ENCODE results near the gene FGG.

Gene FGG

DNA sequence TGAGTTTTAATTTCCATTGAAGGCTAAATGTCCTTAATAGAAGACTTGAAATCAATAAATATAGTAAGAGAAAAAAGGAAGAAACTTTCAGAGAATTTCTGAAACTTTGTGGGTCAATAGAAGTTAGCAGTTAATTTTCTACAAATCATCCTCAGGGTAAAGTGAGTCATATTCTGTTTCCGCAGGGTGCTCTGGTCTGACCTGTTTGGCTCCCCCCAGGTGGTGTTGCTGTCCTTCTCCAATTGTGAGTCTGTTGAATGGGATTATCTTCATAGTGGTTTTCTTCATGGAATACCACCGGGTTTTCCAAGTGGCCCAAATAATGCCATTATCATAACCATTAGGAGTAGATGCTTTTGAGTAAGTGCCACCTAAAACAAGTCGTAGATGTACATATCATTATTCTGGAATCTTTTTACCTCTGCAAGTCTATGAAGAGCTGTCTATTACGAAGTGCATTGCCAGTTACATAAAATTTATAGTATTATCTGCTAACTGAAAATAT, 7.7 kb downstream of the FGG start:
- no peak for TF ChIP-seq ZBTB7A (IDR thresholded peaks at IDR 0.05; ENCODE audit: low read depth)
- TF ChIP-seq, protein P1, sequence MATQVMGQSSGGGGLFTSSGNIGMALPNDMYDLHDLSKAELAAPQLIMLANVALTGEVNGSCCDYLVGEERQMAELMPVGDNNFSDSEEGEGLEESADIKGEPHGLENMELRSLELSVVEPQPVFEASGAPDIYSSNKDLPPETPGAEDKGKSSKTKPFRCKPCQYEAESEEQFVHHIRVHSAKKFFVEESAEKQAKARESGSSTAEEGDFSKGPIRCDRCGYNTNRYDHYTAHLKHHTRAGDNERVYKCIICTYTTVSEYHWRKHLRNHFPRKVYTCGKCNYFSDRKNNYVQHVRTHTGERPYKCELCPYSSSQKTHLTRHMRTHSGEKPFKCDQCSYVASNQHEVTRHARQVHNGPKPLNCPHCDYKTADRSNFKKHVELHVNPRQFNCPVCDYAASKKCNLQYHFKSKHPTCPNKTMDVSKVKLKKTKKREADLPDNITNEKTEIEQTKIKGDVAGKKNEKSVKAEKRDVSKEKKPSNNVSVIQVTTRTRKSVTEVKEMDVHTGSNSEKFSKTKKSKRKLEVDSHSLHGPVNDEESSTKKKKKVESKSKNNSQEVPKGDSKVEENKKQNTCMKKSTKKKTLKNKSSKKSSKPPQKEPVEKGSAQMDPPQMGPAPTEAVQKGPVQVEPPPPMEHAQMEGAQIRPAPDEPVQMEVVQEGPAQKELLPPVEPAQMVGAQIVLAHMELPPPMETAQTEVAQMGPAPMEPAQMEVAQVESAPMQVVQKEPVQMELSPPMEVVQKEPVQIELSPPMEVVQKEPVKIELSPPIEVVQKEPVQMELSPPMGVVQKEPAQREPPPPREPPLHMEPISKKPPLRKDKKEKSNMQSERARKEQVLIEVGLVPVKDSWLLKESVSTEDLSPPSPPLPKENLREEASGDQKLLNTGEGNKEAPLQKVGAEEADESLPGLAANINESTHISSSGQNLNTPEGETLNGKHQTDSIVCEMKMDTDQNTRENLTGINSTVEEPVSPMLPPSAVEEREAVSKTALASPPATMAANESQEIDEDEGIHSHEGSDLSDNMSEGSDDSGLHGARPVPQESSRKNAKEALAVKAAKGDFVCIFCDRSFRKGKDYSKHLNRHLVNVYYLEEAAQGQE (IDR thresholded peaks at IDR 0.05; ENCODE audit: low read depth): no peak
- no peak for TF ChIP-seq TCF12 (IDR thresholded peaks at IDR 0.05; ENCODE audit: low read depth)
- TF ChIP-seq, protein P2, sequence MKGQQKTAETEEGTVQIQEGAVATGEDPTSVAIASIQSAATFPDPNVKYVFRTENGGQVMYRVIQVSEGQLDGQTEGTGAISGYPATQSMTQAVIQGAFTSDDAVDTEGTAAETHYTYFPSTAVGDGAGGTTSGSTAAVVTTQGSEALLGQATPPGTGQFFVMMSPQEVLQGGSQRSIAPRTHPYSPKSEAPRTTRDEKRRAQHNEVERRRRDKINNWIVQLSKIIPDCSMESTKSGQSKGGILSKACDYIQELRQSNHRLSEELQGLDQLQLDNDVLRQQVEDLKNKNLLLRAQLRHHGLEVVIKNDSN (IDR thresholded peaks at IDR 0.05): no peak
- TF ChIP-seq YY1 (IDR thresholded peaks at IDR 0.05; ENCODE audit: low read depth): no peak
- TF ChIP-seq TEAD4 (IDR thresholded peaks at IDR 0.05): no peak
- TF ChIP-seq CREB1 (IDR thresholded peaks at IDR 0.05; ENCODE audit: low read depth): no peak
- TF ChIP-seq, protein P3, sequence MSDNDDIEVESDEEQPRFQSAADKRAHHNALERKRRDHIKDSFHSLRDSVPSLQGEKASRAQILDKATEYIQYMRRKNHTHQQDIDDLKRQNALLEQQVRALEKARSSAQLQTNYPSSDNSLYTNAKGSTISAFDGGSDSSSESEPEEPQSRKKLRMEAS (IDR thresholded peaks at IDR 0.05): no peak
- TF ChIP-seq CEBPB (IDR thresholded peaks at IDR 0.05): no peak
- TF ChIP-seq EP300 (IDR thresholded peaks at IDR 0.05; ENCODE audit: borderline replicate concordance): no peak
- no peak for TF ChIP-seq EGR1 (IDR thresholded peaks at IDR 0.05)
- TF ChIP-seq FOXM1 (IDR thresholded peaks at IDR 0.05; ENCODE audit: borderline replicate concordance, low read depth): no peak
- TF ChIP-seq TAF1 (IDR thresholded peaks at IDR 0.05; ENCODE audit: low read depth): no peak
- no peak for TF ChIP-seq RAD21 (IDR thresholded peaks at IDR 0.05; ENCODE audit: low read depth)
- no peak for TF ChIP-seq NFIC (IDR thresholded peaks at IDR 0.05)

DNA sequence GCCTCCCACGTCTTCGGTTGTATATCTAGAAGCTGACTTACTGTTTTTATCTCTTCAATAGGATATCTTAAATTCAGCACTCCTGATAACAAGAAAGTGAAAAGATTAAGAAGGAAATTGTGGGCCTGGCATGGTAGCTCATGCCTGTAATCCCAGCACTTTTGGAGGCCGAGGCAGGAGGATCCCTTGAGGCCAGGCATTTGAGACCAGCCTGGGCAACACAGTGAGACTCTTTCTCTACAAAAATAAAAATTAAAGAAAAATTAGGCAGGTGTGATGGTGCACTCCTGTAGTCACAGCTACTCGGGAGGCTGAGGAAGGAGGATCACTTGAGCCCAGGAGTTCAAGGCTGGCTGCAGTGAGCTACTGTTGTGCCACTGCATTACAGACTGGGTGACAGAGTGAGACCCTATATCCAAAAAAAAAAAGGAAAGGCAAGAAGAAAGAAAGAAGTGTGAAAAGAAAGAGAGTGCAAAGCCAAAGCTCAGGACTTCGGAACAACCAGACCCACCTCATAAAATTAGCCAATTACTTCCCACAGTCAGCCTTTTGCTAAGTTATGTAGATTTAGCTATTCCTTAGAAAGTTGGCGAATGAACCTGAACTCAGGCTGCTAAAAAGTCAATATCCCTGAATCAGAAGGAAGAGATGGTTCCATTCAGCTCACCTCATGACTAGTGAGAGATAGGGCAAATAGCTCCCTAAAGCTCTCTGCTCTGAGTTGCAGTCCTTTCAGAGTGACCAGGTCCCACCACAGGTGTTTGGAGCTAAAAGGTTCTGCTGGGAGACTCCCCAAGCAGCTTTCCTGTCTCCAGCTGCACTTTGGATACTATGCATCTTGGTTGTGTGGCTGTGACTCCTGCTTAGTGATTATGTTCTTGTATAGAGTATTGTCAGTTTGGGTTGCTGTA, 9.2 kb downstream of the FGG start:
- no peak for TF ChIP-seq EGR1 (IDR thresholded peaks at IDR 0.05)
- TF ChIP-seq, protein P3 (IDR thresholded peaks at IDR 0.05): no peak
- no peak for TF ChIP-seq FOXM1 (IDR thresholded peaks at IDR 0.05; ENCODE audit: borderline replicate concordance, low read depth)
- no peak for TF ChIP-seq TCF12 (IDR thresholded peaks at IDR 0.05; ENCODE audit: low read depth)
- no peak for TF ChIP-seq CREB1 (IDR thresholded peaks at IDR 0.05; ENCODE audit: low read depth)
- no peak for TF ChIP-seq EP300 (IDR thresholded peaks at IDR 0.05; ENCODE audit: borderline replicate concordance)
- no peak for TF ChIP-seq YY1 (IDR thresholded peaks at IDR 0.05; ENCODE audit: low read depth)
- no peak for TF ChIP-seq TEAD4 (IDR thresholded peaks at IDR 0.05)
- no peak for TF ChIP-seq RAD21 (IDR thresholded peaks at IDR 0.05; ENCODE audit: low read depth)
- TF ChIP-seq NFIC (IDR thresholded peaks at IDR 0.05): no peak
- TF ChIP-seq, protein P1 (IDR thresholded peaks at IDR 0.05; ENCODE audit: low read depth): no peak
- no peak for TF ChIP-seq CEBPB (IDR thresholded peaks at IDR 0.05)
- no peak for TF ChIP-seq TAF1 (IDR thresholded peaks at IDR 0.05; ENCODE audit: low read depth)
- TF ChIP-seq ZBTB7A (IDR thresholded peaks at IDR 0.05; ENCODE audit: low read depth): no peak

DNA sequence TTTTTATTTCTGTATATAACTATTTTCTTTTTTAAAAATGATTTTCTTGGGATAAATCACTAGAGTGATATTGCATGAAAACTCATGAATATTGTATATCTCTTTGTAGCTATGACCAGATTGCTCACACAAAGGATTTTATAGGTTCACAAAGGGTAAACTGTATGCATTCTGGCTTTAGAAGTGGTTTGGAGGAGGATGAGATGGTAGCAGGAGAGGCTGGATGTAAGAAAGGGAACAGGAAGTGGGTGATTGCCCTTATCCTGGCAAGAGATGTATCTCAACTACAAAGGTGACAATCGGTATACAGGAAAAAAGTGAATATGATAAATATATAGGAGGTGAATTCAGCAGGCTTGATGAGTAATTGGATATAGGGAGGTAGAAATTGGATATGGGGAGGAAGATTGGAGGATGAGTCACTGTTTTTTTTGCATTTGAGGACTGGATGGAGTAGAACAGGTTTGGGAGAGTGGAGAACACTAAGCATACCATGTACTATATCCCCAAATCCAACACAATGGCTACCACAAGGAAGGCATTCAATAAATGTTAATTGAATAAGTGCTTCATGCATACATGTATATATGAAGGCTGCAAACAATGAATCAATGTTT, 9.9 kb downstream of the FGG start:
- TF ChIP-seq CREB1 (IDR thresholded peaks at IDR 0.05; ENCODE audit: low read depth) (no peak), EP300 (IDR thresholded peaks at IDR 0.05; ENCODE audit: borderline replicate concordance) (no peak), TEAD4 (IDR thresholded peaks at IDR 0.05) (no peak), CEBPB (IDR thresholded peaks at IDR 0.05) (no peak)
- TF ChIP-seq, protein P3 (IDR thresholded peaks at IDR 0.05): no peak
- TF ChIP-seq, protein P2 (IDR thresholded peaks at IDR 0.05): no peak

DNA sequence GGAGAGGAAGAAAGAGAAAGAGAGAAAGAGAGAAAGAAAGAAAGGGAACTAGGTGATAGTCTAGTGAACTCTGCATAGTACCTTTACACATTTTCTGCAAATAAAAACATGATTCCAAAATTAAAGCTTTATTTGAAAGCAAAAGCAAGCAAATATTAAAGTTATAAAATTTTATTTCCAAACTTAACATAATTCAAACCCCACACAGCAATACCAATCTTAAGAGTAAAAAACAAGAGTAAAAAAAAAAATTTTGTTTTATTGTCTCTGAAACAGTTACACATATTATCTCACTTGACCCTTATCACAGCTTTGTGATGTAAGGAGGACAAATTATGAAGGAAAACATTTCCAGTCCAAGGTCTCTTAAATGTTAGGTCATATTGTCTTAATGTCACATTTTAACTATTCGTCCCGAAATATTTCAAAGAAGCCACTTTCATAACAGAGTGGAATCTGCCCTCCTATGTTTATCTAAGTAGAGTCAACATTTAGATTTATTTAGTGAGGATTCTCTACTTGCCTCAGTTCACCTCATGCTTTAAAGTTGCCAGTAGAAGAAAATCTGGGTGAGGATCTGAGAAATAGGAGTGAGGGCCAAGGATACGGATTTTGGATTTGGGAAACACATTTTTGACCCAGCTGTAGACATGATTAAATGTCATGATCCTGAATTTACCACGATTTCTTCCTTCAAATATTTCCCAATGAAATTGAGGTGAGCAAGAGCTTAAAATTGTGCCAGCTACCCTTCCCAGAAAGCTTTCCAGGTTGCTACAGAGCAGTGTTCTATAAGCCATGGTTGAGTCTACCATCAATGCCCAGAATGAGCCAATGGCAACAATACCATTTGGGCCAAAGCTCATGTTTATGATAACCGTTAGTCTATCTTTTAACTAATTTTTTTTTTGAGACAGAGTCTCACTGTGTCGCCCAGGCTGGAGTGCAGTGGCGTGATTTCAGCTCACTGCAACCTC, 14.4 kb downstream of the FGG start:
- TF ChIP-seq EGR1 (IDR thresholded peaks at IDR 0.05): no peak
- no peak for TF ChIP-seq CREB1 (IDR thresholded peaks at IDR 0.05; ENCODE audit: low read depth)
- TF ChIP-seq TEAD4 (IDR thresholded peaks at IDR 0.05): no peak
